ENCODE measurements around the gene FAF1.

- TF ChIP-seq CTCF (conservative IDR thresholded peaks at IDR 0.05; ENCODE audit: low read depth, low read length) (no peak), EZH2phosphoT487 (IDR thresholded peaks at IDR 0.05; ENCODE audit: borderline replicate concordance, low read length) (no peak)
These were observed 313.5 kb downstream of the FAF1 start for GRCh38 chr1:50646526-50646925.

All from PC-3 (cell line).